GM19240 (cell line): ENCODE results near the gene CISH.

ENCODE experiments used
- DNase-seq: peaks from one replicate; pipeline ENCODE4 v3.0.0; 2011; ENCODE audit warnings: low spot score; ENCODE audit not compliant: insufficient read length

Gene CISH

GRCh38 chr3:50572801-50573371 is 38.7 kb downstream of the CISH start:
- DNase-seq, result no peak

- peak; percentile 69 for DNase-seq
Measured at GRCh38 chr3:50572158-50572557, 39.4 kb downstream of the CISH start.

- DNase-seq, result no peak
Measured at GRCh38 chr3:50571486-50571885, 40.1 kb downstream of the CISH start.

- DNase-seq, result no peak
Measured at GRCh38 chr3:50570508-50571279, 40.9 kb downstream of the CISH start.

GRCh38 chr3:50568947-50569749 is 42.4 kb downstream of the CISH start, which contains the start of gene HEMK1:
Gene HEMK1, plus strand, starts transcription at chr3:50569522. Its CDS starts 1,583 bp downstream, at chr3:50571105.
- DNase-seq, result peak; percentile 92

GRCh38 chr3:50567386-50568167 is 44.0 kb downstream of the CISH start, which contains the start of gene C3orf18:
Gene C3orf18, minus strand, starts transcription at chr3:50567747. Its CDS starts 2,048 bp downstream, at chr3:50565699.
- peak; percentile 96 for DNase-seq

GRCh38 chr3:50567011-50567385 is 44.6 kb downstream of the CISH start:
- DNase-seq, result no peak

GRCh38 chr3:50564321-50564720 is 47.3 kb downstream of the CISH start:
- no peak for DNase-seq

- DNase-seq, result no peak
Measured at GRCh38 chr3:50563867-50564266, 47.7 kb downstream of the CISH start.

GRCh38 chr3:50562861-50563260 is 48.7 kb downstream of the CISH start:
- no peak for DNase-seq

- no peak for DNase-seq
Measured at GRCh38 chr3:50559702-50560101, 51.9 kb downstream of the CISH start.

GRCh38 chr3:50557915-50558314 is 53.7 kb downstream of the CISH start:
- DNase-seq, result no peak

GRCh38 chr3:50557106-50557505 is 54.5 kb downstream of the CISH start:
- DNase-seq, result no peak
